Measurements from ENCODE around the gene FFAR4. TPM values are rescaled to one million over a fixed set of nuclear protein-coding genes. Genes with fewer than 3 reads are reported as not detected.

Gene FFAR4
- total and polyA plus RNA-seq, 2 of the 4 experiments (the other 2 are of a cell fraction) = not detected

GRCh38 chr10:93601146-93601773, 34.8 kb downstream of the FFAR4 start, which contains the start of gene RBP4:
TSS of gene RBP4 (minus strand) at chr10:93601235. CDS start at chr10:93601028, 207 bp downstream.
- H2BK120ac ChIP-seq (ENCODE audit: low read depth, low read length) = no peak within 1 kb of the TSS
- H3K36me3 ChIP-seq (ENCODE audit: control insufficient read depth, insufficient read depth, low read length) = no peaks in the 10 kb centered on the region
- H4K20me1 ChIP-seq (ENCODE audit: insufficient read depth, low read length) = no peaks in the 10 kb centered on the region
- H3K14ac ChIP-seq (replicated peaks; ENCODE audit: low read depth, low read length) = no peak within 1 kb of the TSS
- in situ Hi-C loops (cut with MboI; ENCODE audit: low sequenced_read_pairs) (no loop called here), dilution Hi-C loops (cut with HindIII; ENCODE audit: low sequenced_read_pairs, unreplicated experiment) (no loop called here), intact Hi-C loops (cut with micrococcal nuclease) (no loop called here)
- no peak within 1 kb of the TSS for H2AK9ac ChIP-seq (replicated peaks; ENCODE audit: low read depth, low read length, poor library complexity)
- ChIA-PET POLR2A (ENCODE audit: unreplicated experiment) (no interaction called here), CTCF (no interaction called here)
- no peaks in the 10 kb centered on the region for H3K9me1 ChIP-seq (ENCODE audit: insufficient read depth, low read length)
- no peaks in the 10 kb centered on the region for H3K79me1 ChIP-seq (ENCODE audit: low read depth in 1 of 2, low read length in 2 of 2)
- no peak within 1 kb of the TSS for H4K91ac ChIP-seq (ENCODE audit: insufficient read depth, low read depth, low read length)
- no peaks in the 10 kb centered on the region for H3K9me3 ChIP-seq (ENCODE audit: control insufficient read depth, insufficient read depth, low read length)
- 6% methylated on average over 3 of the region's 63 CpGs; no CpG with 5 or more reads in 1 of the 2 experiments for WGBS, 2 experiments (ENCODE audit: extremely low coverage in 2 of 2, insufficient read length in 1 of 2)
- H3K27me3 ChIP-seq (ENCODE audit: control insufficient read depth, insufficient read depth, low read length) = peaks cover 43% of the 10 kb centered on the region
- H3K4me1 ChIP-seq (ENCODE audit: control insufficient read depth, insufficient read depth, low read length) = peaks cover 1% of the 10 kb centered on the region; the same call in 1 of the 2 replicates
- TF ChIP-seq POLR2A (IDR thresholded peaks at IDR 0.05; ENCODE audit: low read depth, low read length) = no peak
- TF ChIP-seq BHLHE40 (IDR thresholded peaks at IDR 0.05; ENCODE audit: low read depth, low read length) = peak; percentile 30; the same call in 1 of the 2 replicates
- H3K56ac ChIP-seq (ENCODE audit: extremely low read depth, insufficient read depth, low read length) = no peak within 1 kb of the TSS
- ATAC-seq (ENCODE audit: low read depth) (peak; percentile 42), DNase-seq (no peak)
- peak within 1 kb of the TSS; percentile 64 for H2AFZ ChIP-seq (replicated peaks; ENCODE audit: low read length, poor library complexity)
- H3K18ac ChIP-seq (ENCODE audit: low read depth, low read length) = no peak within 1 kb of the TSS
- no peak within 1 kb of the TSS for H3K9ac ChIP-seq (ENCODE audit: low read depth, low read length)
- no peak within 1 kb of the TSS for H2AK5ac ChIP-seq (ENCODE audit: low read depth, low read length)
- H3K23ac ChIP-seq (ENCODE audit: low read depth, low read length) = no peak within 1 kb of the TSS
- H3K27ac ChIP-seq (ENCODE audit: insufficient read depth, low read length) = no peak within 1 kb of the TSS
- BruUV-seq (replicated peaks) = no TSS peak
- no peak within 1 kb of the TSS for H3K4me3 ChIP-seq (ENCODE audit: insufficient read depth, low read depth, low read length)
- no peak within 1 kb of the TSS for H4K5ac ChIP-seq (ENCODE audit: low read depth, low read length)
- H3K4ac ChIP-seq (ENCODE audit: low read depth, low read length) = no peak within 1 kb of the TSS
- H3K4me2 ChIP-seq (ENCODE audit: low read depth, low read length) = peak within 1 kb of the TSS; percentile 41; the same call in 1 of the 2 replicates
- no peak within 1 kb of the TSS for H2BK20ac ChIP-seq (ENCODE audit: low read depth, low read length)
- no peak within 1 kb of the TSS for H2BK15ac ChIP-seq (ENCODE audit: low read depth, low read length)
- no peak within 1 kb of the TSS for H4K8ac ChIP-seq (ENCODE audit: low read depth in 2 of 2, low read length in 2 of 2)
- H2BK5ac ChIP-seq (ENCODE audit: low read depth, low read length, poor library complexity, severe bottlenecking) = no peak within 1 kb of the TSS
